ENCODE data around the gene GPR132. TPM values are rescaled to one million over a fixed set of nuclear protein-coding genes. Genes with fewer than 3 reads are reported as not detected.

Gene GPR132
- total and polyA plus RNA-seq, 2 of the 13 experiments (the other 11 are each of a cell fraction or from before 2014, with no cell fraction given), result not detected

DNA sequence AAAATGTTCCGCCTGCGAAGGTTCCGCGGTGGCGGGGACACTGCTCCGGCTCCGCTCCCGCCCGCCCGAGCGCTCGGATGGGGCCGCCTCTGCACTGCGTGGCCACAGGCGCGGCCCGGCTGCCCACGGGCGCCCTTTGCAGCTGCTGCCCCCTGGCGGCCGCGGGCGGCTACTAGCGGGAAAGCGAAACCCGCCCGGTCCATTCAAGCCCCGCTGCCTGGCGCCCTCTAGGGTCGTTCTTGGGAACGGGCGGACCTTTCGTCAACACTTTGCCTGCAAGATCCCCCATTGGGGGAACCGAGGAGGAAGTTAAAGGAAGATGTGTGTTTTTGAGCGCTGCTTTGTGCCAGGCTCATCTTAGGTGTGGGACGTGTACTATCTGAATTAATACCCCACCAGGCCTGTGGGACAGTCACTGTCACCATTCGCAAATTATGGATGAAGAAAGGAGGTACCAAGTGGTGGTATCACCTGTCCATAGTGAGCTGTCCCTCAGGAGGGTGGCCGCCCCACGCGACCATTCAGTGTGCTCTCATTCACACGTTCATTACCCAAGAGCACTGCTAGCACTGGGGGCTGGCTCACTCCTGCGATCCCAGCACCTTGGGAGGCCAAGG, 19.4 kb downstream of the GPR132 start (continued):
- peak; percentile 65; the same call in 1 of the 2 replicates for TF ChIP-seq KDM5B (CRISPR knock-in tag; IDR thresholded peaks at IDR 0.05; ENCODE audit: borderline replicate concordance)
- no peak for TF ChIP-seq PCBP2 (optimal IDR thresholded peaks at IDR 0.05; ENCODE audit: low read depth, low read length, poor library complexity, severe bottlenecking)
- peak; percentile 53 for TF ChIP-seq TEAD3 (CRISPR knock-in tag; optimal IDR thresholded peaks at IDR 0.05; ENCODE audit: borderline replicate concordance)

DNA sequence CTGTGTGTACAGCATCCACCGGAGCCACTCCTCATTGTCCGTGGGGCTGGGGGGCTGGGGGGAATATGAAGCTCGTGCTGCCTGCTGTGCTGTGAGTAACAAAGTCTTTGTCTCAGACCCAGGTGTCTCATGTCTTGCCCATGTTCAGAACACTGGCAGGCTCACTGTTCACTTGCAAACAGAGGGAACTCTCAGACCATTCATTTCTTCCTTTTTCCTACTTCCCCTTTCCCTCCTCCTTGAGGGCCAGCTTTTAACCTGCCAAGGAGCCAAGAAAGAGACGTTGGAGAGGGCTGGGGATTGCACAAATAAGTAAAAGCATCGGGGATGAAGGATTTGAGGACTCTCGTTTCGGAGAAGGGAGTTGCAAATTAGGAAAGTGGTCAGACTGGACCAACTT, 21.6 kb downstream of the GPR132 start:
- POLR2A ChIA-PET, result no interaction called here
- Histone ChIP-seq H2AFZ (ENCODE audit: low read length) (no peak overlapping the region), H3K9ac (ENCODE audit: insufficient read depth, low read depth, low read length) (no peak overlapping the region), H3K9me3 (ENCODE audit: low read length) (no peaks in the 10 kb centered on the region), H3K4me3 (replicated peaks in 1 of 3; ENCODE audit: insufficient read depth in 1 of 3, low read depth in 2 of 3, low read length in 3 of 3) (no peak overlapping the region), H3K4me2 (ENCODE audit: low read depth, low read length) (no peak overlapping the region), H3K36me3 (replicated peaks in 1 of 2; ENCODE audit: control insufficient read depth in 1 of 2, insufficient read depth in 2 of 2, low read length in 2 of 2) (no peaks in the 10 kb centered on the region), H3K27ac (ENCODE audit: extremely low read length, insufficient read depth, low read length) (no peak overlapping the region), H4K20me1 (ENCODE audit: insufficient read depth, low read length) (no peaks in the 10 kb centered on the region), H3K79me2 (ENCODE audit: insufficient read depth, low read length) (no peaks in the 10 kb centered on the region), H3K4me1 (ENCODE audit: insufficient read depth, low read length) (peaks cover 27% of the 10 kb centered on the region), H3K27me3 (ENCODE audit: control insufficient read depth in 1 of 2, insufficient read depth in 2 of 2, low read length in 2 of 2) (peaks cover 1 to 38% of the 10 kb centered on the region in 2 experiments; a peak in 4 of 5 replicates)
- TF ChIP-seq RCOR2 (CRISPR knock-in tag; IDR thresholded peaks at IDR 0.05), result no peak
- TF ChIP-seq NFKBIZ (CRISPR knock-in tag; IDR thresholded peaks at IDR 0.05), result no peak
- TF ChIP-seq ZNF547 (CRISPR knock-in tag; IDR thresholded peaks at IDR 0.05), result no peak
- no peak for TF ChIP-seq NFE2L1 (CRISPR knock-in tag; IDR thresholded peaks at IDR 0.05; ENCODE audit: borderline replicate concordance)
- TF ChIP-seq TAF1 (CRISPR knock-in tag; IDR thresholded peaks at IDR 0.05), result no peak
- TF ChIP-seq, protein P1, sequence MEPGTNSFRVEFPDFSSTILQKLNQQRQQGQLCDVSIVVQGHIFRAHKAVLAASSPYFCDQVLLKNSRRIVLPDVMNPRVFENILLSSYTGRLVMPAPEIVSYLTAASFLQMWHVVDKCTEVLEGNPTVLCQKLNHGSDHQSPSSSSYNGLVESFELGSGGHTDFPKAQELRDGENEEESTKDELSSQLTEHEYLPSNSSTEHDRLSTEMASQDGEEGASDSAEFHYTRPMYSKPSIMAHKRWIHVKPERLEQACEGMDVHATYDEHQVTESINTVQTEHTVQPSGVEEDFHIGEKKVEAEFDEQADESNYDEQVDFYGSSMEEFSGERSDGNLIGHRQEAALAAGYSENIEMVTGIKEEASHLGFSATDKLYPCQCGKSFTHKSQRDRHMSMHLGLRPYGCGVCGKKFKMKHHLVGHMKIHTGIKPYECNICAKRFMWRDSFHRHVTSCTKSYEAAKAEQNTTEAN (CRISPR knock-in tag; conservative IDR thresholded peaks at IDR 0.05), result no peak
- TF ChIP-seq HOXA3 (CRISPR knock-in tag; IDR thresholded peaks at IDR 0.05), result no peak
- 22% methylated on average over 7 of the region's 7 CpGs for WGBS (ENCODE audit: low lambda C conversion rate)
- CTCF ChIA-PET (ENCODE audit: low intra/inter-chr PET ratio, low total read pairs), result interaction anchor here (1.8 to 4.5 kb wide), 3 partner anchors 22 to 111 kb away, joined by 4 to 146 read pairs (median 20); partner anchors contain the start of genes AHNAK2 and CDCA4
- BruUV-seq (replicated peaks), result no TSS peak
- ATAC-seq (no peak), FAIRE-seq (no peak), DNase-seq (ENCODE audit: low spot score) (no peak)
- in situ Hi-C loops (cut with HindIII; ENCODE audit: extremely low pct_ligation_motif_present, low pct_unique_long_range_greater_than_20kb), result no loop called here
- intact Hi-C loops (cut with micrococcal nuclease; ENCODE audit: unreplicated experiment), result loop anchor here (2.0 kb wide), 1 partner anchor 23 kb away; the partner anchor contains the start of gene CDCA4

All from HepG2 (cell line).